Amniotic stem cell (primary cell): ENCODE data around the gene MAGI1.

Source experiments
- DNase-seq: peaks from one replicate; lab custom pipeline; 2025; lab: John Stamatoyannopoulos, UW

The MAGI1 gene

GRCh38 chr3:65712140-65712539 lies 326.6 kb downstream of the MAGI1 start:
- no peak for DNase-seq

GRCh38 chr3:65706776-65707568 lies 331.7 kb downstream of the MAGI1 start:
- no peak for DNase-seq

- no peak for DNase-seq
Observed at GRCh38 chr3:65706301-65706700, 332.4 kb downstream of the MAGI1 start.

GRCh38 chr3:65703820-65704219 lies 334.9 kb downstream of the MAGI1 start:
- DNase-seq: no peak

- DNase-seq: no peak
Observed at GRCh38 chr3:65703026-65703425, 335.7 kb downstream of the MAGI1 start.

GRCh38 chr3:65702202-65702601 lies 336.5 kb downstream of the MAGI1 start:
- DNase-seq: no peak

- DNase-seq: no peak
Observed at GRCh38 chr3:65701516-65701915, 337.2 kb downstream of the MAGI1 start.

GRCh38 chr3:65689436-65689835 lies 349.3 kb downstream of the MAGI1 start:
- DNase-seq: no peak

- no peak for DNase-seq
Observed at GRCh38 chr3:65687741-65688140, 351.0 kb downstream of the MAGI1 start.

- no peak for DNase-seq
Observed at GRCh38 chr3:65685621-65686235, 353.0 kb downstream of the MAGI1 start.

GRCh38 chr3:65678516-65678915 lies 360.2 kb downstream of the MAGI1 start:
- DNase-seq: no peak

GRCh38 chr3:65677486-65678010 lies 361.2 kb downstream of the MAGI1 start:
- DNase-seq: no peak

- no peak for DNase-seq
Observed at GRCh38 chr3:65676580-65676979, 362.1 kb downstream of the MAGI1 start.

- DNase-seq: no peak
Observed at GRCh38 chr3:65675011-65675410, 363.7 kb downstream of the MAGI1 start.

GRCh38 chr3:65674226-65674625 lies 364.5 kb downstream of the MAGI1 start:
- no peak for DNase-seq

- DNase-seq: peak; percentile 57
Observed at GRCh38 chr3:65672871-65673815, 365.6 kb downstream of the MAGI1 start.

- DNase-seq: no peak
Observed at GRCh38 chr3:65672061-65672460, 366.7 kb downstream of the MAGI1 start.

- no peak for DNase-seq
Observed at GRCh38 chr3:65671004-65671403, 367.7 kb downstream of the MAGI1 start.

GRCh38 chr3:65669163-65669875 lies 369.4 kb downstream of the MAGI1 start:
- no peak for DNase-seq

GRCh38 chr3:65667963-65668362 lies 370.8 kb downstream of the MAGI1 start:
- no peak for DNase-seq

- no peak for DNase-seq
Observed at GRCh38 chr3:65666448-65667091, 372.1 kb downstream of the MAGI1 start.
